ENCODE data around the gene ZFYVE21. TPM values are rescaled to one million over a fixed set of nuclear protein-coding genes. Genes with fewer than 3 reads are reported as not detected.

Gene ZFYVE21
- total RNA-seq, 1 experiment from 2014 or later, result 31.3 TPM

DNA sequence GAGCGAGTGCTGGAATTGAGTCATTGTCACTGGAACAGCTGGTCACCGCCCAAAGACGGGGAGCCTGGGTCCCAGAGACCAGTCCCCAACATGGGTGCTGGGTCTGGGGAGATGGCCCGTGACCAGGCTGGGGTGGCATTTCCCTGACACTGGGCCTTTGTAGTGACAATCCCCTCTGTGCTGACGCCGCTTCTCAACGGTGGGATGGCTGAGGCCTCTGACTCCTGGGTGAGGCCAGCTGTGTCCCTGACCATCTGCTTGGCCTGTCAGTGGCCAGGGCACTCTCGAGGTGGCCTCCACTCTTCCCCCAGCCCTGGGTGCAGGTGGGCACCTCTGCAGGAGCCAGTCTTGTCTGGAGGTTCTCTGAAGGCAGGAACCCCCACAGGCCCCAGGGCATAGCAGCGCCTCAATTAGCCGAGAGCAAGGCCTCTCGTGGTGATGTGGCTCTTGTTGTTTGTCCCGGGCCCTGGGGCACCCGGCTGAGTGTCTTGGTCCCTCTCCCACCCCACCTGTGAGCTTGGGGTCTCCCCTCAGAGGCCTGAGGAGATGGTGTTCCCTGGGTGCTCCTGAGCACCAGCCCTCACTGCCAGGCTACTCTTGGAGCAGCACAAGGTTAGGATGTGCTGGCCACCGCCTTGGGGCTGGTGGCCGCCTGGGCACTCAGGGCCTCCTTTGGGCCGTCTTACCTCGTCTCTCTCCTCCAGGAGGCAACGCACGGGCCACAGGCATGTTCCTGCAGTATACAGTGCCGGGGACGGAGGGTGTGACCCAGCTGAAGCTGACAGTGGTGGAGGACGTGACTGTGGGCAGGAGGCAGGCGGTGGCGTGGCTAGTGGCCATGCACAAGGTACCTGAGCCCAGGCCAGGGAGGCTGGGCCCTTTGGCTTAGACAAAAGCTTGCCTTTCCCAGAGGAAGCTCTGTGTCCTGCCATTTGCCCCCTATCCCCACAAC, 16.6 kb downstream of the ZFYVE21 start:
- no peak for DNase-seq (ENCODE audit: low read depth, low spot score)
- H4K20me1 ChIP-seq (ENCODE audit: insufficient read depth), result no peaks in the 10 kb centered on the region
- intact Hi-C loops (cut with micrococcal nuclease), result no loop called here
- no peaks in the 10 kb centered on the region for H3K27me3 ChIP-seq (ENCODE audit: insufficient read depth, low read length)
- no peaks in the 10 kb centered on the region for H3K9me2 ChIP-seq (ENCODE audit: insufficient read depth)
- no peak for ATAC-seq
- no TSS peak for BruUV-seq (replicated peaks)
- no peaks in the 10 kb centered on the region for H3K79me2 ChIP-seq (ENCODE audit: insufficient read depth, low read length)
- TF ChIP-seq EZH2phosphoT487 (IDR thresholded peaks at IDR 0.05; ENCODE audit: borderline replicate concordance) (no peak), POLR2AphosphoS5 (IDR thresholded peaks at IDR 0.05; ENCODE audit: low read depth, low read length) (peak; percentile 28; the same call in 1 of the 2 replicates)
- POLR2A ChIA-PET, result no interaction called here
- H3K4me1 ChIP-seq (ENCODE audit: control insufficient read depth in 1 of 2, insufficient read depth in 2 of 2, low read length in 2 of 2), result no peaks in the 10 kb centered on the region
- no peak overlapping the region for H2AFZ ChIP-seq (ENCODE audit: low read depth, low read length, poor library complexity, severe bottlenecking)
- H3K4me3 ChIP-seq (replicated peaks in 1 of 2; ENCODE audit: low read depth in 1 of 2, low read length in 2 of 2), result no peak overlapping the region
- no peak overlapping the region for H3K27ac ChIP-seq (ENCODE audit: low read depth, low read length)
- H3K9me3 ChIP-seq (ENCODE audit: control insufficient read depth in 1 of 2, insufficient read depth in 1 of 2, low read depth in 1 of 2, low read length in 2 of 2), result no peaks in the 10 kb centered on the region
- H3K9ac ChIP-seq (ENCODE audit: low read length), result no peak overlapping the region
- H3K4me2 ChIP-seq (ENCODE audit: low read length), result no peak overlapping the region
- H3K36me3 ChIP-seq (ENCODE audit: control insufficient read depth in 1 of 2, insufficient read depth in 2 of 2, low read length in 2 of 2), result peaks cover 3 to 12% of the 10 kb centered on the region in 2 experiments; a peak in 3 of 4 replicates
- CTCF ChIA-PET, result no interaction called here
- RAD21 ChIA-PET (ENCODE audit: low non-redundant PET in 1 of 2, low total read pairs in 2 of 2, uncharacterized antibody in 2 of 2, unreplicated experiment in 2 of 2), result no interaction called here

DNA sequence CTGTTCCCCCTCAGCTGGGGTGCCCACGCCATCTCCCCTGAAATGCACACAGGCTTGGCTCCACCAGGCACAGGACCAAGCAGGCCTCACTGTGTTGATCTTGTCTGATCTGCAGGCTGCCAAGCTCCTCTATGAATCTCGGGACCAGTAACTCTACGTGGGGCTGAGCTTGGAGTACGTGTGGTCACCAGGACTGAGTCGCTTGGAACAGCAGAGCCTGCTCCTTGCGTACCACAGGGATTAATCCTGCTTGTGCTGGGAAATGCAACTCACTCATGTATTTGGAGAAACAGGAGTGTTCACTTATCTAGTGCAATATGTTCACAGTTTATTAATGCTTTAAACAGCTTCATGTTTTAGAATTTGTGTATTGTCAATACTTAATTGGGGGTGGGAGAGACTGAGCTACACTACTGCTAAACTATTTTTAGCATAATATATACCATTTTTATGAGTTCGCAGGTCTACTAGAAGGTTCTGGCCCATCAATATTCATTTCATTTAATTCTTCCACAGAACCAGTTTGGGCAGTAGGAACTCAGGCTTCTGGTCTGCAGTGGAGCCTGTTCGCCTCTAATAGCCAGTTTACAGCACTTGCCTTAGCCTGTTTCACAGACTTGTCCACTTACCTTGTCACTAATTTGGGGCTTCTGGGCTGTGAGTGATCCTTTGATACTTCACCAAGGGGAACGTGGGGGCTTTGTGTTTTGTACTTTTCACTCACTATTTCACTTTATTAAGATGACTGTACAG, 17.4 kb downstream of the ZFYVE21 start:
- ChIA-PET CTCF (no interaction called here), POLR2A (no interaction called here), RAD21 (ENCODE audit: low non-redundant PET in 1 of 2, low total read pairs in 2 of 2, uncharacterized antibody in 2 of 2, unreplicated experiment in 2 of 2) (no interaction called here)
- no peak for TF ChIP-seq EZH2 (IDR thresholded peaks at IDR 0.05)
- H3K9me3 ChIP-seq (ENCODE audit: control insufficient read depth in 1 of 2, insufficient read depth in 1 of 2, low read depth in 1 of 2, low read length in 2 of 2), result no peaks in the 10 kb centered on the region
- DNase-seq (ENCODE audit: low read depth, low spot score) (no peak), ATAC-seq (no peak)
- H3K4me2 ChIP-seq (ENCODE audit: low read length), result no peak overlapping the region
- H3K27ac ChIP-seq (ENCODE audit: low read depth, low read length), result no peak overlapping the region
- no peaks in the 10 kb centered on the region for H4K20me1 ChIP-seq (ENCODE audit: insufficient read depth)
- H3K9ac ChIP-seq (ENCODE audit: low read length), result no peak overlapping the region
- no peak overlapping the region for H3K4me3 ChIP-seq (replicated peaks in 1 of 2; ENCODE audit: low read depth in 1 of 2, low read length in 2 of 2)
- H3K4me1 ChIP-seq (ENCODE audit: control insufficient read depth in 1 of 2, insufficient read depth in 2 of 2, low read length in 2 of 2), result no peaks in the 10 kb centered on the region
- no peaks in the 10 kb centered on the region for H3K9me2 ChIP-seq (ENCODE audit: insufficient read depth)
- H3K27me3 ChIP-seq (ENCODE audit: insufficient read depth, low read length), result no peaks in the 10 kb centered on the region
- intact Hi-C loops (cut with micrococcal nuclease), result no loop called here
- H2AFZ ChIP-seq (ENCODE audit: low read depth, low read length, poor library complexity, severe bottlenecking), result no peak overlapping the region
- H3K36me3 ChIP-seq (ENCODE audit: control insufficient read depth in 1 of 2, insufficient read depth in 2 of 2, low read length in 2 of 2), result peaks cover 3 to 12% of the 10 kb centered on the region in 2 experiments; a peak in 3 of 4 replicates
- BruUV-seq (replicated peaks), result TSS peak; percentile 43
- H3K79me2 ChIP-seq (ENCODE audit: insufficient read depth, low read length), result no peaks in the 10 kb centered on the region
